Glutamatergic neuron (in vitro differentiated cells): Measurements from ENCODE around the gene ARL15. TPM values are rescaled to one million over a fixed set of nuclear protein-coding genes. Genes with fewer than 3 reads are reported as not detected.

Source experiments
- DNase-seq: peaks from one replicate; pipeline ENCODE4 v3.0.0; 2022
- H3K27ac Mint-ChIP-seq: one replicate; pipeline ENCODE4 v1.8.0; 2020; ENCODE audit warnings: mild to moderate bottlenecking, mixed read lengths, inconsistent platforms; ENCODE audit not compliant: unreplicated experiment
- H3K27me3 Mint-ChIP-seq: one replicate; pipeline ENCODE4 v1.8.0; 2020; ENCODE audit warnings: mild to moderate bottlenecking, moderate library complexity, mixed read lengths, inconsistent platforms; ENCODE audit not compliant: unreplicated experiment
- H3K36me3 Mint-ChIP-seq: one replicate; pipeline ENCODE4 v1.8.0; 2020; ENCODE audit warnings: mild to moderate bottlenecking, mixed read lengths, inconsistent platforms; ENCODE audit not compliant: unreplicated experiment
- H3K4me1 Mint-ChIP-seq: one replicate; pipeline ENCODE4 v1.8.0; 2020; ENCODE audit warnings: mild to moderate bottlenecking, low read depth, mixed read lengths, inconsistent platforms; ENCODE audit not compliant: unreplicated experiment
- H3K4me3 Mint-ChIP-seq: one replicate; pipeline ENCODE4 v1.8.0; 2020; ENCODE audit warnings: mild to moderate bottlenecking, mixed read lengths, inconsistent platforms; ENCODE audit not compliant: unreplicated experiment
- H3K9me3 Mint-ChIP-seq: one replicate; pipeline ENCODE4 v1.8.0; 2020; ENCODE audit warnings: mild to moderate bottlenecking, moderate library complexity, mixed read lengths, inconsistent platforms; ENCODE audit not compliant: unreplicated experiment
- total RNA-seq: library from RNA; stranded (reverse); fragmentation: NEBNext Ultra II Directional; extraction: Animal tissue kit (Norgen Biotek cat#: 25700); gene quantifications from one replicate; pipeline ENCODE4 v1.2.1, GENCODE V29; 2021; ENCODE audit not compliant: unreplicated experiment
- TF ChIP-seq, protein P1 (sequence below): fragments of 200-600 bp; sonication (generic); IDR thresholded peaks from one replicate; pipeline ENCODE4 v1.5.0; 2021; ENCODE audit not compliant: partially characterized antibody, unreplicated experiment

ARL15 gene
- total RNA-seq, 1 donor from 2014 or later, result 37.4 TPM

DNA sequence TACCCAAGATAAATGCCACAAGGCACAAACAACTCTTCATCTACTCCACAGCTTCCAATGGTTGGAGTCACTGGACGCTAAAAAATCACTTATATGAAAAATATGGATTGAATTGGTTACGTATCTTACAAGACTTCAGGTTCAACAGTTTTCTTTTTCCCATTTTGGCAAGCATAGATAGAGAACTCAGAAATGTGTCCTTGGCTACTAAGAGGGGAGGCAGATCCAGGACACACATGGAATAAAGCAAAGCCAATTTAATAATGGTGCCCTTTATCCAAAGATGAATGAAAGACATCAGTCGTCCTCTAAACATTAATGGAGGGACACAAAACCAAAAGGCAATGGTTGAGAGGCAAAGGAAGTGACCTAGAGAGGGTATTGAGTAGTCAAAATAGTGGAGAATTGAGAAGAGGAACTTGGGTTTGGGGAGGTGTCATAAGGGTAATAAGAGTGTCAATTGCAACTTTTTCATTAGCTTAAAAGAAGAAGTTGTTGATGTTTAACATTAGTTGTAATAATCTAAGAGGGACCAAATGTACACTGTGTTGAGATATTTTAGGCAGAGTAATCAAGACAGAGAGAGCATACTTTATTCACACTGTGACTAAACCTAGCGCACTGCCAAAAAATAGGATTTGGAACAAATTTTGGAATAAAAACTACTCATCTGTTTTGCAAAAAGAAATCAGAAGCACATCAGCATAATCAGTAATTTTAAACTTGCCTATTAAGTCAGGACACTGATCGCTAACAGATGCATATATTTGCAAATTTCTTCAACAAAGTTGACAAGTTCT lies 308.2 kb downstream of the ARL15 start:
- Mint-ChIP-seq H3K36me3 (no peaks in the 10 kb centered on the region), H3K4me1 (no peaks in the 10 kb centered on the region), H3K9me3 (peaks cover 2% of the 10 kb centered on the region), H3K27me3 (no peaks in the 10 kb centered on the region), H3K4me3 (no peak overlapping the region), H3K27ac (no peak overlapping the region)
- TF ChIP-seq, protein P1, sequence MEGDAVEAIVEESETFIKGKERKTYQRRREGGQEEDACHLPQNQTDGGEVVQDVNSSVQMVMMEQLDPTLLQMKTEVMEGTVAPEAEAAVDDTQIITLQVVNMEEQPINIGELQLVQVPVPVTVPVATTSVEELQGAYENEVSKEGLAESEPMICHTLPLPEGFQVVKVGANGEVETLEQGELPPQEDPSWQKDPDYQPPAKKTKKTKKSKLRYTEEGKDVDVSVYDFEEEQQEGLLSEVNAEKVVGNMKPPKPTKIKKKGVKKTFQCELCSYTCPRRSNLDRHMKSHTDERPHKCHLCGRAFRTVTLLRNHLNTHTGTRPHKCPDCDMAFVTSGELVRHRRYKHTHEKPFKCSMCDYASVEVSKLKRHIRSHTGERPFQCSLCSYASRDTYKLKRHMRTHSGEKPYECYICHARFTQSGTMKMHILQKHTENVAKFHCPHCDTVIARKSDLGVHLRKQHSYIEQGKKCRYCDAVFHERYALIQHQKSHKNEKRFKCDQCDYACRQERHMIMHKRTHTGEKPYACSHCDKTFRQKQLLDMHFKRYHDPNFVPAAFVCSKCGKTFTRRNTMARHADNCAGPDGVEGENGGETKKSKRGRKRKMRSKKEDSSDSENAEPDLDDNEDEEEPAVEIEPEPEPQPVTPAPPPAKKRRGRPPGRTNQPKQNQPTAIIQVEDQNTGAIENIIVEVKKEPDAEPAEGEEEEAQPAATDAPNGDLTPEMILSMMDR, result no peak
- DNase-seq, result no peak

DNA sequence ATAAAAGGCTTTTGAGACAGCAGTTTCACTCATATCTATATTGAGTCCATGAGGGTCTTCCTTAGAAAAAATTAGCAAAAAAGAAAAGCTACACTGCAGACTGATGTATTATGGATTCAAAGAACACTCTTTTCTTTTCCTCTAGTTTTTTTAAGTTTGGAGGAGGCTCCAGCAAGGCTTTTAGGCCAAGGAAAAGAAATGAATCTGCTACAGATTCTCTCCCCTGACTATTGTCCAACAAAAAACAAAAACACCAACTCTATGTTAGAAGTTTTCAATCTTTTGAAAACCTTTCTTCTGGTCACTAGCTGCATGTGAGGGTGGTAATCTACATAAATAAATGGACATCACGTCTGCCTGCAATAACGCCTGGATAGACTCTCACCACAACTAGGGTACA lies 310.4 kb downstream of the ARL15 start:
- peaks cover 4% of the 10 kb centered on the region for H3K4me1 Mint-ChIP-seq
- H3K27ac Mint-ChIP-seq, result no peak overlapping the region
- H3K36me3 Mint-ChIP-seq, result no peaks in the 10 kb centered on the region
- H3K9me3 Mint-ChIP-seq, result peaks cover 2% of the 10 kb centered on the region
- no peak overlapping the region for H3K4me3 Mint-ChIP-seq
- DNase-seq, result no peak
- TF ChIP-seq, protein P1, result no peak
- H3K27me3 Mint-ChIP-seq, result no peaks in the 10 kb centered on the region

DNA sequence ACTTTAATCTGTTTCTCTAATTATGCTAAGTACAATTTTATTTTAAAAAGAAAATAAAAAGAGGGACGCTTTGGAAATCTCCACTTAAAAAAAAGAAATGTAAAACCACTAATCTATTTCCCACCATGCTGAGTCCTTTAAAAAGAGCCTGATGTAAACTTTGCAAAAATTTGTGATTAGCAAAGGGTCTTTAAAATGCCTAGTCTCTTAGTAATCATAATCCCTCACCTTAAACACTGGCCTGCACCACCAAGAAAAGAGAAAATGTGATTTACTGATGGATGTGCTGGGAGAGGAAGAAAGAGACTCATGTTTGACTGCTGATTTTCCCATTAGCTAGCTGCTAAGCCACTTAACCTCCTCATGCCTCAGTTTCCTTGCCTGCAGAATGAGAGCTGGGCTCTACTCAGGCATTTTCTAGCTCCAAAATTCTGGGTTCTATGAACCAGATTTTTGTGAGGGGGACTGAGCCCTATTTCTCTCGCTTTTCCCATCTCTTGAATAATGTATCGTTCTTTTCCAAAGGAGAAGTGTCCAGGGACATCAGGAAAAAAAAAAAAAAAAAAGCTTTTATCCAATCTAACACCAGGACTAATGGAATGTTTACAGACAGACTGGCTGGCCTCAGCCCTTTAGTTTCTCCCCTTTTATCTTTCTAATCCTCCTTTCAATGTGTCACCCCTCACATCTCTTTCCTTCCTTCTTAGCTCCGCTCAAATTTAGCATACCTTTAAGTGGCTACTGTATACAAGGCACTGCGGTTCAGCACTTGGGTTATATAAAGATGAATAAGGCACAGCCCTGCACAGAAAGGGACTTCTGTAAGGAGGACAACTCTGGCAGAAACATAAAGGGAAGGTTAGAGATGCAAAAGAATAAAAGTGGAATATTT lies 312.4 kb downstream of the ARL15 start:
- TF ChIP-seq, protein P1, result no peak
- no peak overlapping the region for H3K27ac Mint-ChIP-seq

DNA sequence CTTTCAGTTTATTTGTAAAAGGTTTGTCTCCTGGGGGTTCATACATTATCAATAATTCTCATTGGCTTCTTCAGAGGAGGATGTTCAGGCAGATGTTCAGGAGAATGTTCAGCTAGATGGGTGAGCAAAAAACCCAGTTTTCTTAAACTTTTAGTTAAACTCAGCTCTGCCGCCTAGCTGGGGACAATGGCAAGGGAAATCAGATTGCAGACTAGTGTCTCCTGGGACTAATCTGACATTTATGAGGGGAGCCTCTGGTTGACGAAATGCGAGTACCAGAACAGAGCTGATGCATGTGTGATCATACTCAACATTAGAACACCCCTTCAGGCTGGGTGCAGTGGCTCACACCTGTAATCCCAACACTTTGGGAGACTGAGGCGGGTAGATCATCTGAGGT lies 314.4 kb downstream of the ARL15 start:
- Mint-ChIP-seq H3K27me3 (peaks cover 2% of the 10 kb centered on the region), H3K4me1 (peaks cover 4% of the 10 kb centered on the region), H3K4me3 (no peak overlapping the region), H3K9me3 (peaks cover 2% of the 10 kb centered on the region), H3K36me3 (no peaks in the 10 kb centered on the region), H3K27ac (no peak overlapping the region)
- DNase-seq, result no peak
- TF ChIP-seq, protein P1, result no peak

More for the DNA sequence above, 312.4 kb downstream of the ARL15 start:
- Mint-ChIP-seq H3K36me3 (no peaks in the 10 kb centered on the region), H3K4me3 (no peak overlapping the region), H3K27me3 (peaks cover 2% of the 10 kb centered on the region), H3K9me3 (peaks cover 2% of the 10 kb centered on the region), H3K4me1 (peaks cover 4% of the 10 kb centered on the region)
- no peak for DNase-seq
